Lower leg skin (tissue), 4 donors: ENCODE measurements around the gene UBR3. TPM values are rescaled to one million over a fixed set of nuclear protein-coding genes. Genes with fewer than 3 reads are reported as not detected.
"Not testable (repeated sequence)": the region's sequence is repeated elsewhere in the genome, so short reads cannot be mapped to it uniquely, and the experiment has no call there.

Experiments
- DNase-seq, 2 donors: peaks; one replicate each; pipeline ENCODE4 v3.0.0-alpha.2; 2019; ENCODE audit warnings: low spot score in 2 of 2
- H3K4me3 ChIP-seq: fragments of 200-600 bp; sonication (generic); 2 replicates; pipeline ENCODE4 v1.5.1; 2017; ENCODE audit warnings: mild to moderate bottlenecking, low read depth; ENCODE audit not compliant: poor library complexity, severe bottlenecking
- CTCF ChIP-seq, 3 donors: fragments of 450-650 bp; IDR thresholded peaks; one replicate each; pipeline ENCODE4 v1.5.1; 2016; ENCODE audit warnings: antibody characterized with exemption in 3 of 3, mild to moderate bottlenecking in 3 of 3, moderate library complexity in 2 of 3
- POLR2A ChIP-seq, 2 donors: fragments of 450-650 bp; IDR thresholded peaks; one replicate each; pipeline ENCODE4 v1.6.1; 2016 to 2017; ENCODE audit warnings: antibody characterized with exemption in 2 of 2, mild to moderate bottlenecking in 1 of 2, moderate library complexity in 1 of 2
- WGBS, 2 donors: methylation state at CpG; one replicate each; pipeline ENCODE4 v1.1.5; 2018; 5-methylcytosine and 5-hydroxymethylcytosine counted together
- intact Hi-C: fragments of 100-400 bp; cut with DNase I; formaldehyde crosslinking; loops from one replicate; pipeline ENCODE4 v1.15.0; 2023; ENCODE audit warnings: low total_unique reads
- total RNA-seq, 4 donors: library from RNA; depleted of rRNA; stranded (reverse); fragments of >200 nt; gene quantifications; one replicate each; pipeline ENCODE4 v1.1.0, GENCODE V29; 2016

The UBR3 gene
- total RNA-seq, 4 donors from 2014 or later = 40.8 to 64.7 (median 50.5) TPM

DNA sequence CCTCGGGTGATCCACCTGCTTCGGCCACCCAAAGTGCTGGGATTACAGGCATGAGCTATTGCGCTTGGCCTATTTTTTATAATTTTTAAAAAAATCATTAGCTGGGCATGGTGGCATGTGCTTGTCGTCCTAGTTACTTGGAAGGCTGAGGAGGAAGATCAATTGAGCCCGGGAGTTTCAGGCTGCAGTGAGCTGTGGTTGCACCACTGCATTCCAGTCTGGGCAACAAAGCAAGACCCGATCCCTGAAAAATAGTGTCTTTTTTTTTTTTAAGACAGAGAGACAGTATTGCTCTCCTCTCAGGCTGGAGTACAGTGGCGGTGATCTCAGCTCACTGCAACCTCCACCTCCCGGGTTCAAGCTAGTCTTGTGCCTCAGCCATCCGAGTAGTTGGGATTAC, 23.8 kb upstream of the UBR3 start:
- intact Hi-C loops = no loop called here
- 93% methylated on average over 9 of the region's 9 CpGs for WGBS, 2 donors
- TF ChIP-seq CTCF (IDR thresholded peaks at IDR 0.05) = no peak
- no peak for TF ChIP-seq POLR2A (IDR thresholded peaks at IDR 0.05)
- no peak for DNase-seq
- H3K4me3 ChIP-seq = no peak overlapping the region

- TF ChIP-seq POLR2A (IDR thresholded peaks at IDR 0.05) = no peak
- no peak overlapping the region for H3K4me3 ChIP-seq
- no peak for DNase-seq
- intact Hi-C loops = no loop called here
Observed at GRCh38 chr2:169806586-169806985, 20.7 kb upstream of the UBR3 start.

- intact Hi-C loops = no loop called here
- TF ChIP-seq POLR2A (IDR thresholded peaks at IDR 0.05) (no peak), CTCF (IDR thresholded peaks at IDR 0.05) (no peak)
- 79 to 84% methylated on average over 4 of the region's 4 CpGs for WGBS, 2 donors
- no peak for DNase-seq
- no peak overlapping the region for H3K4me3 ChIP-seq
Observed at GRCh38 chr2:169808221-169808620, 19.0 kb upstream of the UBR3 start.

- H3K4me3 ChIP-seq = no peak overlapping the region
- TF ChIP-seq POLR2A (IDR thresholded peaks at IDR 0.05) (no peak), CTCF (IDR thresholded peaks at IDR 0.05) (no peak)
- no peak for DNase-seq
- 58% methylated on average over 1 of the region's 1 CpG for WGBS, 2 donors
- intact Hi-C loops = no loop called here
Observed at GRCh38 chr2:169815849-169816248, 11.4 kb upstream of the UBR3 start.

DNA sequence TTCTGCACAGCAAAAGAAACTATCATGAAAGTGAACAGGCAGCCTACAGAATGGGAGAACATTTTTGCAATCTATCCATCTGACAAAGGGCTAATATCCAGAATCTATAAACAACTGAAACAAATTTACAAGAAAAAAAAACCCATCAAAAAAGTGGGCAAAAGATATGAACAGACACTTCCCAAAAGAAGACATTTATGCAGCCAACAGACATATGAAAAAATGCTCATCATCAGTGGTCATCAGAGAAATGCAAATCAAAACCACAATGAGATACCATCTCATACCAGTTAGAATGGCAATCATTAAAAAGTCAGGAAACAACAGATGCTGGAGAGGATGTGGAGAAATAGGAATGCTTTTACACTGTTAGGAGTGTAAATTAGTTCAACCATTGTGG, 10.3 kb upstream of the UBR3 start:
- H3K4me3 ChIP-seq, intact Hi-C loops: not testable (repeated sequence)

GRCh38 chr2:169817369-169817768, 9.9 kb upstream of the UBR3 start:
- WGBS, 2 donors = 95 to 98% methylated on average over 5 to 6 of the region's 6 CpGs
- H3K4me3 ChIP-seq, DNase-seq, intact Hi-C loops: not testable (repeated sequence)

More for the DNA sequence above, 10.3 kb upstream of the UBR3 start:
- not testable (repeated sequence) for DNase-seq

DNA sequence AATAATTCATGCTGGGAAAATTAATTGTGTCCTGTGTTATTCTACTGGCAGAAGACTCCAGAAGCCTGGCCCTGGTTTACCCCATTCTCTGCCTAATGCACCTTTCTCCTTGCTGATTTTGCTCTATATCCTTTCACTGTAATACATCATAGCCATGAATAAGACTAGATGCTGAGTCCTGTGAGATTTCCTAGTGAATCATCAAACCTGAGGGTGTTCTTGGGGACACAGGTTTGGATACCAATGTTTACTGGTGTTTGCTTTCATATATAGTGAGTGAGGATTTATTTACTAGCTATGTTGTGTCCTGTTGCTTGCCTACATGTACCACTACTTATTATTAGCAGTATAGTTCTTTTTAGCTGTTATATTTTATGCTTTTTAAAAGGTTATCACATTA, 9.0 kb upstream of the UBR3 start:
- intact Hi-C loops = no loop called here
- TF ChIP-seq POLR2A (IDR thresholded peaks at IDR 0.05) (no peak), CTCF (IDR thresholded peaks at IDR 0.05) (no peak)
- no peak overlapping the region for H3K4me3 ChIP-seq
- DNase-seq = no peak

DNA sequence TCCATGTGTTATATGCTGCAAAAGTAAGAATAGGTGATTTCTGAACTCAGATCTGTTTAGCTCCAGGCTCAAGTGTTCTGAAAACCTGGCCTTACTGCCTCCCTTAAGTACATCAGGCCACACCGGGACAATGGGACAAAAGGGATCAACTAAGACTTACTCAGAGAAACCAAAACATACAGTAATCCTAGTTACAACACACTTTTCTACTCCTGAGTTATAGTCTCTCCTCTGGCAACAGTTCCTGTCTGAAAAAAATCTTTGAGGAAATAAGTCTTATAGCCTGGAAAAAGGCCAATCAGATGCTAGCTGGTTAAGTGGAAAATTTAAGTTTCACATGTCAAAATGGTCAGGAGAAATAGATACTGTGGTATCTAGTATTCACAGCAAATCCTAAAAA, 8.1 kb upstream of the UBR3 start:
- 48 to 67% methylated on average over 1 of the region's 1 CpG for WGBS, 2 donors
- intact Hi-C loops = no loop called here
- no peak for DNase-seq
- TF ChIP-seq POLR2A (IDR thresholded peaks at IDR 0.05) (no peak), CTCF (IDR thresholded peaks at IDR 0.05) (no peak)
- H3K4me3 ChIP-seq = no peak overlapping the region

DNA sequence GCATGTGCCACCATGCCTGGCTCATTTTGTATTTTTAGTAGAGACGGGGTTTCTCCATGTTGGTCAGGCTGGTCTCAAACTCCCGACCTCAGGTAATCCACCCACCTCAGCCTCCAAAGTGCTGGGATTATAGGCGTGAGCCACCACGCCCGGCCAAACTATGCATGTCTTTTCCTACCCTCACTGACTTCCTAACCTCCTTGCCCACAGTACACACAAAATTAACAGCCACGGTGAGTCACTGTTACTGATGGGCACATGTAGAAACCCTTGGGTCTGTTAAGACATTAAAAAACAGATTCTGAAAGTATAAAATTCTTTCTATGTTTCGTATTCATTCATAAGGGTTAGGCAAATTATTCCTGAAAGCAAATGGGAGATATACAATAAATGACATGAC, 7.2 kb upstream of the UBR3 start:
- intact Hi-C loops, DNase-seq: not testable (repeated sequence)
- WGBS, 2 donors = 71 to 72% methylated on average over 7 of the region's 7 CpGs

More for the DNA sequence above, 7.2 kb upstream of the UBR3 start:
- H3K4me3 ChIP-seq = not testable (repeated sequence)
